Stimulated activated CD8-positive, alpha-beta memory T cell treated with anti-CD3 and anti-CD28 coated beads, Interleukin-12 subunit alpha, Interleukin-12 subunit beta, amount 100 ng/mL, for 4 hours (primary cell): ENCODE data around the gene ARAP2.
"Not testable (repeated sequence)": the region's sequence is repeated elsewhere in the genome, so short reads cannot be mapped to it uniquely, and the experiment has no call there.

Experiments
- DNase-seq: peaks from one replicate; pipeline ENCODE4 v3.0.0-alpha.2; 2020; ENCODE audit warnings: low read depth

Gene ARAP2

GRCh38 chr4:36183665-36184393 is 60.5 kb downstream of the ARAP2 start:
- DNase-seq: no peak

- no peak for DNase-seq
Measured at GRCh38 chr4:36183232-36183631, 61.1 kb downstream of the ARAP2 start.

GRCh38 chr4:36182315-36182714 is 62.0 kb downstream of the ARAP2 start:
- DNase-seq: not testable (repeated sequence)

- no peak for DNase-seq
Measured at GRCh38 chr4:36180206-36180605, 64.1 kb downstream of the ARAP2 start.

- no peak for DNase-seq
Measured at GRCh38 chr4:36178484-36178883, 65.8 kb downstream of the ARAP2 start.

- no peak for DNase-seq
Measured at GRCh38 chr4:36177946-36178345, 66.4 kb downstream of the ARAP2 start.

GRCh38 chr4:36174570-36174969 is 69.7 kb downstream of the ARAP2 start:
- no peak for DNase-seq

GRCh38 chr4:36173905-36174304 is 70.4 kb downstream of the ARAP2 start:
- DNase-seq: no peak

GRCh38 chr4:36172656-36173055 is 71.7 kb downstream of the ARAP2 start:
- DNase-seq: no peak

- no peak for DNase-seq
Measured at GRCh38 chr4:36168127-36168878, 76.0 kb downstream of the ARAP2 start.

GRCh38 chr4:36165631-36166005 is 78.7 kb downstream of the ARAP2 start:
- DNase-seq: no peak

GRCh38 chr4:36164900-36165630 is 79.2 kb downstream of the ARAP2 start:
- DNase-seq: no peak

- DNase-seq: no peak
Measured at GRCh38 chr4:36163198-36163597, 81.1 kb downstream of the ARAP2 start.

GRCh38 chr4:36159208-36159607 is 85.1 kb downstream of the ARAP2 start:
- DNase-seq: no peak

- DNase-seq: no peak
Measured at GRCh38 chr4:36152735-36153134, 91.6 kb downstream of the ARAP2 start.

GRCh38 chr4:36142504-36142903 is 101.8 kb downstream of the ARAP2 start:
- no peak for DNase-seq

- DNase-seq: no peak
Measured at GRCh38 chr4:36141186-36141585, 103.1 kb downstream of the ARAP2 start.

GRCh38 chr4:36140421-36140820 is 103.9 kb downstream of the ARAP2 start:
- no peak for DNase-seq

GRCh38 chr4:36138220-36138619 is 106.1 kb downstream of the ARAP2 start:
- no peak for DNase-seq

GRCh38 chr4:36137336-36137735 is 107.0 kb downstream of the ARAP2 start:
- no peak for DNase-seq

GRCh38 chr4:36133658-36134057 is 110.7 kb downstream of the ARAP2 start:
- DNase-seq: no peak

- DNase-seq: no peak
Measured at GRCh38 chr4:36133086-36133485, 111.2 kb downstream of the ARAP2 start.

GRCh38 chr4:36130641-36131040 is 113.7 kb downstream of the ARAP2 start:
- no peak for DNase-seq
